GM12891 (cell line): Measurements from ENCODE around the gene SOCS7.

ENCODE experiments used
- PAX5 ChIP-seq: IDR thresholded peaks from 2 replicates; pipeline ENCODE4 v1.6.1; 2011; ENCODE audit warnings: low read length, moderate library complexity, mild to moderate bottlenecking; ENCODE audit not compliant: insufficient read depth, severe bottlenecking
- POLR2A ChIP-seq: IDR thresholded peaks from 2 replicates; pipeline ENCODE4 v1.6.1; 2011; ENCODE audit warnings: low read depth, low read length, control low read depth
- POLR2AphosphoS5 ChIP-seq: IDR thresholded peaks from 2 replicates; pipeline ENCODE4 v1.6.1; 2011; ENCODE audit warnings: low read depth, low read length, control low read depth
- TAF1 ChIP-seq: IDR thresholded peaks from 2 replicates; pipeline ENCODE4 v1.6.1; 2011; ENCODE audit warnings: low read depth, low read length, control low read depth

- TF ChIP-seq POLR2A (no peak), POLR2AphosphoS5 (no peak), TAF1 (no peak), PAX5 (no peak)
Observed at GRCh38 chr17:38341035-38341721, 10.5 kb upstream of the SOCS7 start.
